NT2/D1 (cell line): ENCODE measurements around the gene KLHDC8B.
A peak's percentile ranks its signal among the peaks of the same experiment; 100 is the strongest.

Source experiments
- DNase-seq: peaks from one replicate; pipeline ENCODE4 v3.0.0-alpha.2; 2011; ENCODE audit warnings: low read depth, low spot score
- H3K27me3 ChIP-seq: 2 replicates; pipeline ENCODE4 v1.6.0; 2011; ENCODE audit warnings: mild to moderate bottlenecking; ENCODE audit not compliant: insufficient read length, insufficient read depth
- H3K36me3 ChIP-seq: 2 replicates; pipeline ENCODE4 v1.6.1; 2011; ENCODE audit warnings: mild to moderate bottlenecking, low read length, mixed read lengths; ENCODE audit not compliant: insufficient read depth, insufficient read length
- H3K4me1 ChIP-seq: 2 replicates; pipeline ENCODE4 v1.5.1; 2011; ENCODE audit not compliant: insufficient read depth, insufficient read length
- H3K4me3 ChIP-seq: 2 replicates; pipeline ENCODE4 v1.5.1; 2011; ENCODE audit warnings: low read depth; ENCODE audit not compliant: insufficient read length
- H3K9ac ChIP-seq: 2 replicates; pipeline ENCODE4 v1.6.0; 2011; ENCODE audit warnings: low read depth; ENCODE audit not compliant: insufficient read length
- H3K9me3 ChIP-seq: 2 replicates; pipeline ENCODE4 v1.5.1; 2011; ENCODE audit warnings: mild to moderate bottlenecking, low read length; ENCODE audit not compliant: insufficient read depth
- SUZ12 ChIP-seq: IDR thresholded peaks from 2 replicates; pipeline ENCODE4 v1.6.1; 2011; ENCODE audit not compliant: insufficient read length, insufficient read depth; ENCODE audit errors: extremely low read depth
- YY1 ChIP-seq: IDR thresholded peaks from 2 replicates; pipeline ENCODE4 v1.6.1; 2011; ENCODE audit not compliant: insufficient read length, insufficient read depth
- ZNF274 ChIP-seq: IDR thresholded peaks from 2 replicates; pipeline ENCODE4 v1.6.1; 2011; ENCODE audit warnings: mild to moderate bottlenecking, low read depth, low read length

The KLHDC8B gene

GRCh38 chr3:49165771-49166751, 5.3 kb upstream of the KLHDC8B start, which contains the start of gene CCDC71:
TSS of gene CCDC71 (minus strand) at chr3:49166331. CDS start at chr3:49164208, 2,123 bp downstream.
- H3K4me1 ChIP-seq: peaks cover 9% of the 10 kb centered on the region
- H3K4me3 ChIP-seq: peak within 1 kb of the TSS; percentile 92
- H3K9me3 ChIP-seq: no peaks in the 10 kb centered on the region
- H3K9ac ChIP-seq: peak within 1 kb of the TSS; percentile 96
- peak; percentile 60 for DNase-seq
- no peaks in the 10 kb centered on the region for H3K27me3 ChIP-seq
- peaks cover 43% of the 10 kb centered on the region for H3K36me3 ChIP-seq
- TF ChIP-seq ZNF274: no peak
- TF ChIP-seq YY1: peak; percentile 83
- no peak for TF ChIP-seq SUZ12

GRCh38 chr3:49166752-49167556, 4.4 kb upstream of the KLHDC8B start:
- TF ChIP-seq SUZ12 (no peak), ZNF274 (no peak), YY1 (no peak)
- peaks cover 9% of the 10 kb centered on the region for H3K4me1 ChIP-seq
- H3K9me3 ChIP-seq: no peaks in the 10 kb centered on the region
- peak overlapping the region; percentile 96 for H3K9ac ChIP-seq
- DNase-seq: no peak
- H3K27me3 ChIP-seq: no peaks in the 10 kb centered on the region
- peak overlapping the region; percentile 92 for H3K4me3 ChIP-seq
- peaks cover 34% of the 10 kb centered on the region for H3K36me3 ChIP-seq

GRCh38 chr3:49170744-49171118, 667 bp upstream of the KLHDC8B start:
- H3K9ac ChIP-seq: no peak overlapping the region
- H3K4me1 ChIP-seq: peaks cover 25% of the 10 kb centered on the region
- H3K36me3 ChIP-seq: peaks cover 23% of the 10 kb centered on the region
- H3K9me3 ChIP-seq: no peaks in the 10 kb centered on the region
- no peaks in the 10 kb centered on the region for H3K27me3 ChIP-seq
- no peak for DNase-seq
- peak overlapping the region; percentile 77 for H3K4me3 ChIP-seq
- TF ChIP-seq YY1 (no peak), SUZ12 (no peak), ZNF274 (no peak)

- no peak for DNase-seq
- Histone ChIP-seq H3K9ac (peak overlapping the region; percentile 91), H3K27me3 (no peaks in the 10 kb centered on the region), H3K4me1 (peaks cover 25% of the 10 kb centered on the region), H3K36me3 (peaks cover 32% of the 10 kb centered on the region), H3K9me3 (no peaks in the 10 kb centered on the region), H3K4me3 (peak overlapping the region; percentile 77)
- no peak for TF ChIP-seq YY1
- TF ChIP-seq ZNF274: no peak
- no peak for TF ChIP-seq SUZ12
These were observed 540 bp downstream of the KLHDC8B start for GRCh38 chr3:49171775-49172500.

GRCh38 chr3:49172551-49173041, 1.2 kb downstream of the KLHDC8B start:
- Histone ChIP-seq H3K36me3 (peaks cover 32% of the 10 kb centered on the region), H3K9ac (peak overlapping the region; percentile 91), H3K4me1 (peaks cover 25% of the 10 kb centered on the region), H3K9me3 (no peaks in the 10 kb centered on the region), H3K4me3 (peak overlapping the region; percentile 77), H3K27me3 (no peaks in the 10 kb centered on the region)
- no peak for DNase-seq
- TF ChIP-seq YY1 (no peak), SUZ12 (no peak), ZNF274 (no peak)

- Histone ChIP-seq H3K36me3 (peaks cover 32% of the 10 kb centered on the region), H3K27me3 (no peaks in the 10 kb centered on the region), H3K4me3 (no peak overlapping the region), H3K9me3 (no peaks in the 10 kb centered on the region), H3K9ac (peak overlapping the region; percentile 65), H3K4me1 (peaks cover 25% of the 10 kb centered on the region)
- TF ChIP-seq SUZ12 (no peak), YY1 (no peak), ZNF274 (no peak)
- peak; percentile 74 for DNase-seq
These were observed 1.9 kb downstream of the KLHDC8B start for GRCh38 chr3:49173116-49173791.
